Glomerular endothelial cell (primary cell): Measurements from ENCODE around the gene APOL1. TPM values are rescaled to one million over a fixed set of nuclear protein-coding genes. Genes with fewer than 3 reads are reported as not detected.
A peak's percentile ranks its signal among the peaks of the same experiment; 100 is the strongest.
"Not testable (repeated sequence)": the region's sequence is repeated elsewhere in the genome, so short reads cannot be mapped to it uniquely, and the experiment has no call there.

Experiments
- DNase-seq: peaks from one replicate; pipeline ENCODE4 v3.0.0-alpha.2; 2011; ENCODE audit warnings: low read depth, low spot score; ENCODE audit errors: extremely low read depth
- total RNA-seq: library from RNA; depleted of rRNA; stranded (reverse); fragments of >200 nt; gene quantifications from 2 replicates; pipeline ENCODE4 v1.2.3, GENCODE V29; 2015

Gene APOL1
- total RNA-seq, 1 donor from 2014 or later, result 117 TPM

DNA sequence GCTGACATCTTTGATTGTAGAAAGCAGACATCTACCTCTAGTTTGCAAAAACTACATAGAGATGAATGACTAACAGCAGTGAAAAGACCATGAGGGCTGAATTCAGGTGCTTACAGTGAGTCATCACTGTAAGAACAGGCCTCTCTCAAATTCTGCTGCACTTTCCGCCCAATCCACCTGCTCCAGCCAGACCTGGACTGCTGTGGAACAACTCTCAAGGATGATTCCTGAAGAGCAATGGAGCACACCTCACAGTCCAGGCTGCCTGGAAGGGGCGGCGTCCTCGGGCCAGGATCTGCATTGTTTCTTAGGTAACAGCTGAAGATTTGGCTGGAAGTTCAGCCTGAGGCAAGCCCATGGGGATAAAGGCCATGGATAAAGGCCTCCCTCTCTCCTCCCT is 28.7 kb upstream of the APOL1 start:
- DNase-seq, result no peak

GRCh38 chr22:36225333-36225922 is 27.5 kb upstream of the APOL1 start:
- no peak for DNase-seq

DNA sequence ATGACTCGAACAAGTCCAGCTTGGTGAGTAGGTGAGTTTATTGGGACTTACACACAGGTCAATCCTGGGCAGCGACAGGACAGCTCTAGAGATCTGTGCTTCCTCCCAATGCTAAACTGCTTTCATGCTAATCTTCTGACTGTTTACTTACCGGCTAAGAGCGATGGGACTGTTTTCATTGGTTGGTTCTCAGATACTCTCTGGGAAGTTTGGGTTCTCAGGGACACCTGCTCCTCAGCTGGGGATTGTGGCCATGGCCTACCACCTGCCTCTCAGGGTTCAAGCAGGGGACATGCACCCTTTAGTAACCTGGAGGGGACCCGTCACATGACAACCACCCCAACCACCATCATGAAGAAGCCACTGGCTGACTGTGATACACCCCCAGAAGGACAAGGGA is 26.7 kb upstream of the APOL1 start:
- DNase-seq, result no peak

- no peak for DNase-seq
Observed at GRCh38 chr22:36227396-36227795, 25.5 kb upstream of the APOL1 start.

DNA sequence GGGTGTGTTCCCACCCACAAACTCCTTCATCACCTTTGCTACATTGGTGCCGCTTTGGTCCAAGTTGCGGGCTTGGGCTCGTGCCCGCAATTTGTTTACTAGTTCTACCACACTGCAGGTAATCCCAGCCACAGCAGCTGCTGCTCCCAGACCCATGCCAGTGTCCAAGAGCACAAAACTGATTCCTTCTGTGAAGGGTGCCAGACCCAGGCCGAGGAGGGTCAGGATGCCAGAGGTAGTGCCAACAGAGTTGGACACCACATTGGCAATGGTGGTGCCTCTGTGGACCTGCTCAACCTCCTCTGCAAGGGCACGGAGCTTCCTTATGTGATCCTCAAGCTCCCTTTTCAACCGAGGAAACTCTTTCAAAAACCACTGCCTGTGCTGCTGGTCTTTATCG is 25.1 kb upstream of the APOL1 start:
- no peak for DNase-seq

DNA sequence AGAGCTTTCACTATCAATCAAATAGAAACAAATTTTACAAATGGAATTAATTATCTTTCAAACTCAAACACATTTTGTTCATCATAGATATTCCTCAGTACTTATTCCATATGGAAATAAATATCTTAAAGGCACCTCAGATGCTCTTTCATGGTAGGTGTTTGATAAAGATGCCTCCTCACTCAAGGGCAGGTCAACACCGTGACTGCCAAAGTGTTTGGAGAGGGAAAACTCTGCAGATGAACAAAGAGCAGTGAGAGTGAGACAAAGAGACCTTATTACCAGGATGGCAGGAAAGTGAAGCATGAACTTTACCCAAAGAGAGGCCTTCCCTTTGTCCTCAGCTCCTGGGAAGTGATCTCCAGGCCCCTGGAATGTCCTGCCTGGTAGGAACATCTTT is 24.6 kb upstream of the APOL1 start:
- not testable (repeated sequence) for DNase-seq

- DNase-seq, result no peak
Observed at GRCh38 chr22:36228944-36229343, 24.0 kb upstream of the APOL1 start.

GRCh38 chr22:36229649-36230048 is 23.3 kb upstream of the APOL1 start:
- not testable (repeated sequence) for DNase-seq

DNA sequence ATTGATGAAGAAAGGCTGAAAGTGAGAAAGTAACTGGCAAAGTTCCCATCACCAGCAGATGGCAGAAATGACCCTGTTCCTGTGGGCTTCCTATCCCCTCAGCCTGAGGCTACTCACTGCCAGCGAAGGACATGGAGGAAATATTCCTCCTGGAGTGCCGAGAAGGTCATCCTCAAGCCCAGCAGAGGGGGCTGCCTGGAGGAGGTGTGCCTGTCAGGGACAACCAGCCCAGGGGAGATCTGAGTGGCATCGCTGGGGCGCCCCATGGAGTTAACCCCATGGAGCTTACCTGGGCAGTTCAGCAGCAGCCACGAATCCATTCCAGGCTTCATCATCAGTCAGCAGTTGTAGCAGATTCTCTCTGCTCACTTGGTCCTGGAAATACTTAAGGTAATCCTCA is 21.9 kb upstream of the APOL1 start:
- DNase-seq, result not testable (repeated sequence)

- no peak for DNase-seq
Observed at GRCh38 chr22:36232715-36233401, 20.1 kb upstream of the APOL1 start.

GRCh38 chr22:36233796-36234195 is 19.1 kb upstream of the APOL1 start:
- DNase-seq, result no peak

GRCh38 chr22:36234213-36234612 is 18.7 kb upstream of the APOL1 start:
- no peak for DNase-seq

GRCh38 chr22:36234919-36235318 is 18.0 kb upstream of the APOL1 start:
- DNase-seq, result no peak

DNA sequence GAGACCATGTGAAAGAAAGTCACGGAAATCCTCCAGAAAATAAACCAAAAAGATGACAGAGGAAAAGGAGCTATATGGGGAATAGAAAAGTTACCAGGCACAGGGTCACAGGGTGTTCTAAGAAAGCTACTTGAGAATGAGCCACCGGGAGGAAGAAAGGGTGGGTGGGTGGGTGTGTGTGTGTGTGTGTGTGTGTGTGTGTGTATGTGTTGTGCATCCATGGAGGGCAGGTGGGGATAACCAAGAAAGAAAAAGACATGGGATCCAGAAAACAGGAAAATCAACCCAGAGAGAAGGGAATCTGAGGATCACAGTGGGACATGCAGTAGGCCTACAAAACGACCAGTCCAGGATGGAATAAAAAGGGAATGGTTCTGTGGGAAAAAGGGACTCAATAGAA is 17.3 kb upstream of the APOL1 start:
- DNase-seq, result no peak

DNA sequence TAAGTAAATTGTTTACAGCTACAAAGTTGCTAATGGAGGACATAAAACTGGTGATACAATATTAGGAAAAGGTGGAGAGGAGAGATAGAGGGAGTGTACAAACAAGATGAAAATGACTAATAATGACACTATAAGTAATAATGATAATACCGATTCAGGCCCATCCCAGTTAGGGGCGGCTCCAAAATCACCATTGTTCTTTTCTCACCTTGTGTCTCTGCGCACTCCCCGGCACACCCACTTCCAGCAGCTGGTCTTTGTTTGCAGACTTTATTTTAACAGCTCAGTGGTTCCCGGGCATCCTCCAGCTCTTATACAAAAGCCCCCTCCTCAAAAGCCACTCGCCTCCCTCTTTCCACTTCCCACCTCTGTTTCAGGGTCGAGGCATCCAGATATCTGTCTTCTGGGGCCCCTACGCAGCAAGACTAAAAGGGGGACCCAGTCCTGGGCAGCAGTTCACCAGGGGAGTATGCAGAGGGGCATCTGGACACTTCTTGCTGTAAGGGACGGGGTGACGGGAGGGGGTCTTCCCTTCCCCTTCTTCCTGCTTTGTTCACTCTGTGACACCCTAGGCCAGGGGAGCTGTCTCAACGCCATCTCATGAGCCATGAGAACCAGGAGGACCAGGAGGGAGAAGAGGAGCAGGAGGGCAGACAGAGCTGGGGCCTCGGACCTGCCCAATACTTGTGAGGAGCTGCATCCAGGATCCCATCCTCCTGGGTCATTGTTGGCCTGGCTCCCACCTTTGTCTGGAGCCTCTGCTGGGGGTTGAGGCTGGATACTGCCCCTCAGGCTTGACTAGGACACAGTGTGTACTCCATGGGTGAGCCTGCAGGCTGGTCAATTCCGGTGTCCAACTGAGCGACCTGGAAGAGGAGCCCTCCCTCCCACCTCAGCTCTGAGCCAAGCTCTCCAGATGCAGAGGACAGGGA is 16.3 kb upstream of the APOL1 start:
- DNase-seq, result no peak

DNA sequence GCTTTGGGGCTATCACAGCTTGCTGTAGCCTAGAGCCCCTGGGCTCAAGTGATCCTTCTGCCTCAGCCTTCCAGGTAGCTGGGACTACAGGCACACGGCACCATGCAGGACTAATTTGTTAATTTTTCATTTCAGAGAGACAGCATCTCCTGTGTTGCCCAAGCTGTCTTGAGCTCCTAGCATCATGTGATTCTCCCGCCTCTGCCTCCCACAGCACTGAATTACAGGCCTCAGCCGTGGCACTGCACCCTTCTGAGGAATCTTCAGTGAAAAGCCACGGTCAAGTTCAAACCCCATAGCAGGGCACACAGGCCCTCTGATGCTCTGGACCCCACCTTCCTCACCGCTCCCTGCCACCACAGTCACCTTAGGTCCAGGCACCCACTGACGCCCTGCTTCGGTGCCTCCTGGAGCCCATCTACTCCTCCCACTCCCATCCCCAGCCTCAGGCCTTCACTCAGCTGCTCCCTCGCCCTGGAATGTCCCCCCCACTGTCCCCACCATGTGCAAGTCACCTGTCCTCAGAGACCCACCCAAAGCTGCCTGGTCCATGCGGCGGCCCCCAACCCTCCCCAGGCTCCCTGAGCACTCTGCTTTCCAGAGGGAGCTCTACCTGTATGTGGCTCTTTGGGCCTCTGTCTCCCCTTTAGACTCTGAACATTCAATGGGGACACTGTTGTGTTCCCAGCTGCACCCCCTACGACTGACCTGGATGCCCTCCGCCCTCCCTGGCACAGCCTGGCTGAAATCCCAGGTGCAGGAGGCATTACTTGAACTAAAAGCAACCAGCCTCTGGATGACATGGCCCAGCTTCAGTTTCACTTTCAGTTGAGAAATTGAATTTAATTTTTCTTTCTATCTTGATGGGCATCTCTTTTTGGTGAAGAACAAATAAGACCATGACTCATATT is 15.2 kb upstream of the APOL1 start:
- DNase-seq, result no peak

DNA sequence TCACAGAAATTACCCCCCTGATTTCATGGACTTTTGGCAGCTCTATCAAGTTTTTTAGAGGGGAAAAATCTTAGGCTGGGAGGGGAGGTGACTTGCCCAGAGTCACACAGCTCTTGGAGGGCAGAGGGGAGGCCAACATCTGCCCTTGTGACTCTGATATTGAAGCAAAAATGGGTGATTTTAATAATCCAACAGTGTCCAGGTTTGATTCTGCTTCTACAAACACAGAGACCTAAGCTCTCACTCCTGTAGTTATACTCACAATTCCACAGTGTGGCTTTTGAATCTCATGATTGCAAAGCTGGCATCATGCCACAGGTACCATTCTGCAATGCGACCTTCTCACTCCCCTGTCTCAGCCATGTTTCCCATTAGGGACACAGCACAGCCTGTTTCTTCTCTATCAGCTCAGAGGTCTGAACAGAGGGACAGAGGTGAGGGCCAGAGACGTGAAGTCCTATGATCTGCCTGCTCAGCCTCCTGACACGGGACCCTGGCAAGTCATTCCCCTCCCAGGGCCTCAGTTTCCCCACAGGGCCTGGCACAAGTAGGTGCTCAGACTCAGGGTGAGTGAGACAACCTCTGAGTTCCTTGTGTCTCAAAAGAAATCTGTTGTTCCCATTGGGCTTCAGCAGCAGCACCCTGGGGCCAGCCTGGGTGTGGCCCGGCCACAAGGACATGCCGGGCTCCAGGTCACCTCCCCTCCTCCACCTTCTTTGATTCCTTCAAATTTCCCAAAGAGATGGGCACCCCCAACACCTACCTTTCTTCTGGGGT is 14.4 kb upstream of the APOL1 start:
- DNase-seq, result no peak

DNA sequence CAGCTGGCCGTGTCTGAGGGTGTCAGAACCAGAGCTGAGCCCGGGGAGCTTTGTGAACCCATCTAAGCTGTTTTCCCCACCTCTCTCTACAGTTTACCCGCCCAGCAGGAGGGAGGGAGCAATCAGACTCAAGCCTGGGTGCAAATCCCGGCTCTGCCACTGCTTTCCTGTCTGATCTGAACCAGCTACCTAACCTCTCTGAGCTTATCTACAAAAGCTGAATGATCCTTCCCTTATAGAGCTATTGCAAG is 13.9 kb upstream of the APOL1 start:
- DNase-seq, result no peak

GRCh38 chr22:36239401-36240171 is 13.3 kb upstream of the APOL1 start, which contains the start of gene APOL2:
TSS of gene APOL2 (minus strand) at chr22:36239527. CDS start at chr22:36233162, 6,365 bp downstream.
- DNase-seq, result peak; percentile 67
